GM19328 (cell line): ENCODE results near the gene RAD51B.
"Not testable (repeated sequence)": the region's sequence is repeated elsewhere in the genome, so short reads cannot be mapped to it uniquely, and the experiment has no call there.

Experiments
- ATAC-seq: cut with Tn5 transposase; IDR thresholded peaks from one replicate; pipeline ENCODE4 v1.9.1; 2021; ENCODE audit warnings: mild to moderate bottlenecking, moderate library complexity; ENCODE audit not compliant: unreplicated experiment

RAD51B gene

GRCh38 chr14:68414121-68414520, 594.5 kb downstream of the RAD51B start:
- ATAC-seq = no peak

DNA sequence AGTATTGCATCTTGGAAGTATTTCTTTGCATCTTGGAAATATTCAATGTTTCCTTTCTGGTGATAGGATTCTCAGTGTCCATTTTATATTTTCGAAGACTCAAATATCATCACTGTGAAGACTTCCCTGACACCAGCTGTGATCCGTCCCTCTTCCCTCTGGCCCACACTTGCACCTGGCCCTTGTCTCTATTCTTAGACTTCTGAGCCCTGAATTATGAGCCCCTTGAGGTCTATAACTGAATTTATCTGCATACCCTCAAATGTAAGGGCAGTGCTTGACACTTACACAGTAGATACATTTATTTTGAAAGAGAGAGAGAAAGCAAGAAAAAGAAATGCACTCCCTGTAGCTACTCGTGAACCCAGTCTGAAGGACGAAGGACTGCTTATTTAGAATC, 596.6 kb downstream of the RAD51B start:
- no peak for ATAC-seq

DNA sequence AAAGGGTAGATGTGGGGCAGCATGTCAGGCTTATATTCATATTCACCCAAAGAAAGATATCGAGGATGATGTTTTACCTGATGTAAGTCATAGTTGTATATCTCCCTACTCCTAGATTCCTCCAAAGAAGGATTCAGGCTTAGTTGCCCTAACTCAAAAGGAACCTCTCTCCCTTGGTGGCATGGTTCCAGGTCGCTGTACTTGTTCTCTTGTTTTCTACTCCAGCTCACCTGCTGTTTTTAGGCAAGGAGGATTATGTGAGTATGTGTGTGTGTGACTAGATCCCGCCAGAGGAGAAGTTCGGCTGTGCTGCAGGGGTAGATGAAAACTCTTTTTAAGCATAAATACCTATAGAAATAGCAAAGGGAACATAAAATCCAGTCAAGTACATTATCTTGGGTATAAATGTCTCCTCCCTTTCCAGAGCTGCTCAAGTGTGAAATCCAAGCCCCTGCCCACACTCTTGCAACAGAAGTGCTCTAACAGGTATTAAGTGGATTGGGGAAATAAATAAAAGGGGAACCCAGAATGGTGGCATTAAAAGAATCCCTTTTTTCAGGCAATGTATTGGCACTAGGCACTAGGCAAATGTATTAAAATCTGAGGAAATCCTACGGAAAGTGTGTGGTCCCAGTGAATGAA, 597.6 kb downstream of the RAD51B start:
- no peak for ATAC-seq

GRCh38 chr14:68418174-68419118, 598.9 kb downstream of the RAD51B start:
- no peak for ATAC-seq

- ATAC-seq = no peak
Measured at GRCh38 chr14:68420350-68420749, 600.8 kb downstream of the RAD51B start.

DNA sequence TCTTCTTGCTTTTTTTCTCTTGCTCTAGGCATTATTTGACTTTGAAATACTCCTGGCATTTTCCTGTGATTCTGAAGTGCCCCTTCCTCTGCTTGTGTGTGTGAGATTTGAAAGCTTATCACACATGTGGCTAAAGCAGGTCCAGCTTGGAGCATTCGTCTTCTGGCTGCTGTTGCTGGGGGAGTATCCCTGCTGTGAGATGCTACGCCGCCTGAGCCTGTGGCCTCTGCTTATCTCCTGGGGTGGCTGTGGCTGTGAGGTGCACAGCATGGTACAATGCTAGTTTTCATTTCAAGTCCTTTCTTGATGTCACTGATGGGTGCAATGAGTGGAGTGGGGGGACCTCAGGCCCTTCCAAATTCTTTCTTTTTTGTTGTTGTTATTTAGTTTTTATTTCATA, 601.5 kb downstream of the RAD51B start:
- ATAC-seq = no peak

DNA sequence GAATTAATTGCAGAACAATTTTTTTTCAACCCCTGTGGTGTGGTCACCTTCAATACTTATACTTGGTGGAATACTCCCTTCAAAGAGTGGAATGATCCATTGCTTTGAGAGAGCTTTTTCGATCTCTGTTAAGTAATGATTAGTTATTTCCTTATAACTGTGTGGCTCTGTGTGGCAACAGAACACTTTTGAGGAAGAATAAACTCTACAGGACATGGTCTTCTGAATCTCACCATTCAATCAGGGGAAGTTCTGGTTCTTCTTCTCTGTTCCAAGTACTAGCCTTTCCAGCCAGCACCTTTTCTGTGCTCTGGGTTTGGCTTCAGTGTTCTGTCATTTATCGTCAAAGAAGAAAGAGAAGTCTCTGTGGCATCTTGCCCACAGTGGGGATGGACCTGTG, 604.1 kb downstream of the RAD51B start:
- ATAC-seq = no peak

DNA sequence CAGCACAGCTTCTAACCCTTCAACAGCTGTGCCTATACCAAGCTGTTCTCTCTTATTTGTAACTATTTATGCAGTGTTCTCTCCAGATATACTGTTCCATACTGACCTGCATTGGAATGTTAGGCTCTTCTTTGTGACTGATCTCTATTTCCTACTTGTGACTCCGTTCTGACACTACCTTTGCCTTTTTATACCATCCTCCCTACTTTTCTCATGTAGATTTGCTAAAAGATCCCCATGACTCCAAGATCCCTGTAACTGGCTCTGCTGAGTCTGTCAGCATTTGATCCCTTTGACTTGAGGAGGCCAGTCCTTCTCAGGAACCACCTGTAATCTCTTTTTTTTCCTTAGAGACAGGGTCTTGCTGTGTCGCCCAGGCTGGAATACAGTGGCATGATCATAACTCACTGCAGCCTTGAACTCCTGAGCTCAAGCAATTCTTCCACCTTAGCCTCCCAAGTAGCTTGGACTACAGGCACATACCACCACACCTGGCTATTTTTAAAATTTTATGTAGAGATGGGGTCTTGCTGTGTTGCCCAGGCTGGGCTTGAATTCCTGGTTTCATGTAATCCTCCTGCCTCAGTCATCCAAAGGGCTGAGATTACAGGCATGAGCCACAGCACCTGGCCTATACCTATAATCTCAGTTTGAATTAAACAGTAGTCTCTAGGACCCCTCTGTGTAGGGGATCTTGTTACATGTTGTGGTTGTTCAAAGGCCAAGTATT, 605.0 kb downstream of the RAD51B start:
- ATAC-seq = no peak

- no peak for ATAC-seq
Measured at GRCh38 chr14:68426661-68427549, 607.3 kb downstream of the RAD51B start.

- ATAC-seq = no peak
Measured at GRCh38 chr14:68427550-68427890, 607.9 kb downstream of the RAD51B start.

- ATAC-seq = not testable (repeated sequence)
Measured at GRCh38 chr14:68428900-68429299, 609.3 kb downstream of the RAD51B start.

DNA sequence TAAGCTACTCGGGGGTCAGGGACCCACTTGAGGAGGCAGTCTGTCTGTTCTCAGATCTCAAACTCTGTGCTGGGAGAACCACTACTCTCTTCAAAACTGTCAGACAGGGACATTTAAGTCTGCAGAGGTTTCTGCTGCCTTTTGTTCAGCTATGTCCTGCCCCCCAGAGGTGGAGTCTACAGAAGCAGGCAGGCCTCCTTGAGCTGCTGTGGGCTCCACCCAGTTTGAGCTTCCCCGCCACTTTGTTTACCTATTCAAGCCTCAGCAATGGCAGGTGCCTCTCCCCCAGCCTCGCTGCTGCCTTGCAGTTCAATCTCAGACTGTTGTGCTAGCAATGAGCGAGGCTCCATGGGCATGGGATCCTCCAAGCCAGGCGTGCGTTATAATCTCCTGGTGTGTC, 614.6 kb downstream of the RAD51B start:
- ATAC-seq = not testable (repeated sequence)

GRCh38 chr14:68435631-68436030, 616.1 kb downstream of the RAD51B start:
- ATAC-seq = not testable (repeated sequence)

GRCh38 chr14:68439676-68440075, 620.1 kb downstream of the RAD51B start:
- ATAC-seq = no peak

DNA sequence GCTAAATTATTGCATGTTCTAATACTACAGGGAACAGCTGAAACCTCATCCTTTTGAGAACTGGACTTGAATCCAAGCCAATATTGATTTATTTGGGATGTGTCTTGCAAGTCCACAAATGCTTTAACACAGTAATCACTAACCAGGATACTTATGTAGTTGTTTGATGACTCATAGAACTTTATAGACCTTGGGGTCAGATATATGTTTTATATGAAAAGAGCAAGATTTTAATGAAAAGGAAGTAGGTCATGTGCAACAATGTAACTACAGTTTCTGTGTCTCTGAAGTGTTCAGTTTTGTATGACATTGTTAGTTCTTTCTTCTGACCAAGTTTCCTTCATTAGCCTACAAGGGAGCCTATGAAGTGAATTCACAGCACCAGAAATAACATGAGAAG, 621.2 kb downstream of the RAD51B start:
- no peak for ATAC-seq

DNA sequence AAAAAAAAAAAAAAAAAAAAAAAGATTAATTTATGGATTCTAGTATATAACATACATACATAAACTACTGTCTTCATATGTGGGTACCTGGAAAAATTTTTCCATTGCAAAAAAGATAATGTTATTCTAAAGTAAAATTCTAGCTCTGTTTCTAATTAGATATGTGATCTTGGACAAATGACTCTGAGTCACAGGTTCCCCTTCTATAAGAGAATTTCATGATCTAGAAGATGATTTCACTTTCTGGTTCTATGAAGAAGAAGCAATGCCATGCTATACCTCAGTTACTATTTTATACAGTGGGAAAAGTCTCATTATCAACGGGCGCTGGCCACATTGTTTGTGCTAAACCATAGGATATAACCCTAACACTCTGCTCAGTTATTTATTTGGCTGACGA, 622.0 kb downstream of the RAD51B start:
- ATAC-seq = no peak

DNA sequence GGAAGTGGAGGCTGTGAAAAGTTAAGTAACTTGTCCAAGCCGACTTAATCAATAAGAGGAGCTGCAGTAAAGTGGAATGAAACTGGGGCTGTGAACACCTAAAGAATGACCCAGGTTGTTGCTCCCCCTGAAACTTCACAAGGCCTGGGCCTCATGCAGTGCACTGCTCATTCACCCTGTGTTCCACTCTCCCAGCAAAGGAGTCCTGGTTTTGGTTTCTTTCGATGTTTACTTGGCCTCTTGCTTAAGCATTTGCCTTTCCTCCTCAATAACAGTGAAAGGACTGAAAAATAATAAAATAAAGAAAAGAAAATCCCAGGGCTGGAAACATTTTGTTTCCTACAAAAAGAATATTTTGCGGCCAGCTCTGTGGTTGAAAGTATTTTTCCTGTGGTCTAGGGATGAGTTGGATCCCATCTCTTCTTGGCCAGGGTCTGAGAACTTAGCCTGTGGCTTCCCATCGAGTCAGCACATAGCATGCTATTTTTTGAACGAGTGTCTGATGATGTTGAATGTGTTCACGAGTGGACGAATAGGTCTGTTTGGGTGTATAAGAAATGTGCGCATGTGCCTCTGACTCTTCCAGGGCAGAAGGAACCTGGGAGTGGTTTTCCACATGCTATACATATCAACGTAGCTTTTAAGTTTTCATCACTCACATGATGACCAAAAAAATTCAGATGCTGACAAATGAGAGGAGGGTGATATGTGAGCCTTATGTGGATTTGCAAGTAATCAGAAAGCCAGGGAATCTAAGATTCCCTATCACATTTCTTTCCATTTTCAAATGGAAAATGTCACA, 623.5 kb downstream of the RAD51B start:
- ATAC-seq = no peak

DNA sequence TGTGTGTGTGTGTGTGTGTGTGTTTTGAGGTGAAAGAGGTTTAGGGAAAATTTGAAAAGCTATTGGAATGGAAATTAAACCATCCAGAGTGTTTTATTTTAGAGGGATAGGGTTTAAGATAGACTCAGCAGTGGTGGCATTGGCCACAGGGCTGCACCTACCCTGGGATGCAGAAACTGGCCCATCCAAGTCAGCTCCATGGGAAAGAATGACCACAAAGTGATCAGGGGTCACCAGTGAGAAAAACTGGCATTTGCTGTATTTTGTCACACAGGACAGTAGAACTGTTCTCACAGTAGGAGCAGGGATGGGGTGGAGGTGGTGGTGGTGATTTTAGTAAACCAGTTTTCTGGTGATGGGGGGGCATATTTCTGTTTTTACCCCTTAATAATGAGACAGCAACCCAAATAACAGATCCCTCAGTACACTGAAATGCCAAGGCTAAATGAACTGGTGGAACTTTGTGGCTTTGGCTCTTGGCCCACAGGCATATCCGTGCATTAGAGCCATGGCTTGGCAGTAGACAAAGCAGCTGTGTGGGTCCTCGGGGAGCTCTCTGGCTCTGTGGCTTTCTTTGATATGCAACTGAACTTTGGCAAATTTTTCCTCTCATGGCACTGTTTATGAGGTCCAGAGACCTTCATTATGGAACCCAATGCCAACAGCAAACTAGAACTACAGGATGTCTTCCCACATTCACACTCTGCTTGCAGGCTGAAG, 625.0 kb downstream of the RAD51B start:
- ATAC-seq = no peak
